HL-60 (cell line): Measurements from ENCODE around the gene CCDC88C.

ENCODE experiments used
- DNase-seq, 2 experiments: peaks; one replicate each; pipeline ENCODE4 v3.0.0-alpha.2; 2010 to 2020; ENCODE audit warnings: low read depth in 1 of 2, low spot score in 1 of 2
- H3K27ac ChIP-seq: fragments of 250-450 bp; sonication (Bioruptor Pico); replicated peaks from 2 replicates; pipeline ENCODE4 v1.5.1; 2020; ENCODE audit warnings: mild to moderate bottlenecking, moderate library complexity
- H3K27me3 ChIP-seq: fragments of 250-450 bp; sonication (Bioruptor Pico); 2 replicates; pipeline ENCODE4 v1.5.1; 2021; ENCODE audit warnings: mild to moderate bottlenecking, moderate library complexity; ENCODE audit not compliant: insufficient read depth, poor library complexity, severe bottlenecking
- H3K4me3 ChIP-seq: replicated peaks from 2 replicates; pipeline ENCODE4 v1.5.1; 2011; ENCODE audit warnings: mild to moderate bottlenecking, control low read depth, low read length; ENCODE audit not compliant: insufficient read depth
- CTCF ChIP-seq: IDR thresholded peaks from one replicate; pipeline ENCODE4 v1.5.1; 2011; ENCODE audit warnings: low read length, control low read depth, inconsistent platforms; ENCODE audit not compliant: insufficient read depth
- GABPA ChIP-seq: IDR thresholded peaks from 2 replicates; pipeline ENCODE4 v1.6.1; 2012; ENCODE audit warnings: low read depth
- POLR2AphosphoS5 ChIP-seq: IDR thresholded peaks from 2 replicates; pipeline ENCODE4 v1.6.1; 2012; ENCODE audit warnings: low read depth
- REST ChIP-seq: IDR thresholded peaks from 2 replicates; pipeline ENCODE4 v1.6.1; 2012; ENCODE audit warnings: low read depth; ENCODE audit not compliant: insufficient replicate concordance
- SPI1 ChIP-seq: IDR thresholded peaks from 2 replicates; pipeline ENCODE4 v1.6.1; 2012; ENCODE audit warnings: low read depth, mild to moderate bottlenecking, borderline replicate concordance

CCDC88C gene

GRCh38 chr14:91375720-91376452 lies 41.7 kb downstream of the CCDC88C start:
- Histone ChIP-seq H3K27me3 (no peaks in the 10 kb centered on the region), H3K4me3 (no peak overlapping the region), H3K27ac (no peak overlapping the region)
- no peak for DNase-seq
- TF ChIP-seq REST (no peak), SPI1 (no peak), CTCF (no peak)

GRCh38 chr14:91374879-91375702 lies 42.5 kb downstream of the CCDC88C start:
- H3K4me3 ChIP-seq: no peak overlapping the region
- DNase-seq: no peak
- H3K27ac ChIP-seq: no peak overlapping the region
- no peaks in the 10 kb centered on the region for H3K27me3 ChIP-seq
- no peak for TF ChIP-seq POLR2AphosphoS5
- TF ChIP-seq REST: no peak
- TF ChIP-seq GABPA: no peak
- no peak for TF ChIP-seq CTCF
- no peak for TF ChIP-seq SPI1

GRCh38 chr14:91374287-91374878 lies 43.2 kb downstream of the CCDC88C start:
- no peak for DNase-seq
- Histone ChIP-seq H3K27me3 (no peaks in the 10 kb centered on the region), H3K27ac (no peak overlapping the region), H3K4me3 (no peak overlapping the region)
- peak; percentile 41; the same call in 1 of the 2 replicates for TF ChIP-seq SPI1
- TF ChIP-seq CTCF: no peak
